AG04449 (cell line): ENCODE results near the gene HERC2.
"Not testable (repeated sequence)": the region's sequence is repeated elsewhere in the genome, so short reads cannot be mapped to it uniquely, and the experiment has no call there.

Source experiments
- CTCF ChIA-PET: fragments of 350-600 bp; formaldehyde crosslinking; extraction: SDS; loops from one replicate; lab custom pipeline; 2021; ENCODE audit warnings: antibody characterized with exemption; lab: Yijun Ruan, JAX
- POLR2A ChIA-PET: fragments of 400-600, 350-600 bp; formaldehyde crosslinking; extraction: SDS; loops from one replicate; lab custom pipeline; 2020; ENCODE audit warnings: antibody characterized with exemption, inconsistent platforms; lab: Yijun Ruan, JAX
- DNase-seq: peaks from one replicate; pipeline ENCODE4 v3.0.0-alpha.2; 2010; ENCODE audit warnings: low read depth, low spot score
- H3K4me3 ChIP-seq: 2 replicates; pipeline ENCODE4 v1.5.1; 2011; ENCODE audit warnings: low read depth, mild to moderate bottlenecking, control low read depth, low read length
- TF ChIP-seq, protein P1 (sequence below): IDR thresholded peaks from one replicate; pipeline ENCODE4 v1.5.1; 2011; ENCODE audit warnings: mild to moderate bottlenecking, moderate library complexity, low read length, control low read depth, inconsistent platforms; ENCODE audit not compliant: insufficient read depth; ENCODE audit errors: missing control alignments

The HERC2 gene

DNA sequence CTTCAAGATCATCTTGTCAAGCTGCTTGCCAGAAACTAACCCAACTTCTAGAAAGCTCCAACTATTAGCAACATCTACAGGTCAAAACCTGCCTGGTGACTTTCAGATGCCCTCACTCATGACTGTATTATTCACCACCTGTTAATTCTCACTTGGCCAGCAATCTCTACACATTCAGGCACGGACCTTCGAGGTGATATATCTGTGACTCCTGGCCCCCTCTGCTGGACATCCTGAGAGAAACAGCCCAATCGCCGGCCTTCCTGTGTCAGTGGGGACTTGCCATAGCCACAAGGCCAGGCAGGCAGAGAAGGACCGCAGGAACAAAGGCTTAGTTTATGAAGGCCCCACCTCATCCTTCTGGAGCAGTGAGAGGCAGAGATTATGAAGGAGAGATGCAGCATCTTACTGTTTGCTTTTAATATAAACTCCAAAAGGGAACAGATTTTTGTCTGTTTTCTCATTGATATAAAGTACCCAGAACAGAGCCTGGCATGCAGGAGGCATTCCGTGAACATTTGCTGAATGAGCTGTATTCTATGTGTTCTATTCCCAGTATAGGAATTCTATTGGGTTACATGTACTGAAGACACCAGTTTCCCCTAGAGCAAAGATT is 198.5 kb downstream of the HERC2 start:
- TF ChIP-seq, protein P1, sequence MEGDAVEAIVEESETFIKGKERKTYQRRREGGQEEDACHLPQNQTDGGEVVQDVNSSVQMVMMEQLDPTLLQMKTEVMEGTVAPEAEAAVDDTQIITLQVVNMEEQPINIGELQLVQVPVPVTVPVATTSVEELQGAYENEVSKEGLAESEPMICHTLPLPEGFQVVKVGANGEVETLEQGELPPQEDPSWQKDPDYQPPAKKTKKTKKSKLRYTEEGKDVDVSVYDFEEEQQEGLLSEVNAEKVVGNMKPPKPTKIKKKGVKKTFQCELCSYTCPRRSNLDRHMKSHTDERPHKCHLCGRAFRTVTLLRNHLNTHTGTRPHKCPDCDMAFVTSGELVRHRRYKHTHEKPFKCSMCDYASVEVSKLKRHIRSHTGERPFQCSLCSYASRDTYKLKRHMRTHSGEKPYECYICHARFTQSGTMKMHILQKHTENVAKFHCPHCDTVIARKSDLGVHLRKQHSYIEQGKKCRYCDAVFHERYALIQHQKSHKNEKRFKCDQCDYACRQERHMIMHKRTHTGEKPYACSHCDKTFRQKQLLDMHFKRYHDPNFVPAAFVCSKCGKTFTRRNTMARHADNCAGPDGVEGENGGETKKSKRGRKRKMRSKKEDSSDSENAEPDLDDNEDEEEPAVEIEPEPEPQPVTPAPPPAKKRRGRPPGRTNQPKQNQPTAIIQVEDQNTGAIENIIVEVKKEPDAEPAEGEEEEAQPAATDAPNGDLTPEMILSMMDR = peak; percentile 81
- POLR2A ChIA-PET = no interaction called here
- H3K4me3 ChIP-seq = no peak overlapping the region
- CTCF ChIA-PET = interaction anchor here (0.6 to 5.5 kb wide), 17 partner anchors 8 to 1237 kb away, joined by 3 to 89 read pairs (median 4); partner anchors contain the start of gene OCA2
- DNase-seq = no peak

DNA sequence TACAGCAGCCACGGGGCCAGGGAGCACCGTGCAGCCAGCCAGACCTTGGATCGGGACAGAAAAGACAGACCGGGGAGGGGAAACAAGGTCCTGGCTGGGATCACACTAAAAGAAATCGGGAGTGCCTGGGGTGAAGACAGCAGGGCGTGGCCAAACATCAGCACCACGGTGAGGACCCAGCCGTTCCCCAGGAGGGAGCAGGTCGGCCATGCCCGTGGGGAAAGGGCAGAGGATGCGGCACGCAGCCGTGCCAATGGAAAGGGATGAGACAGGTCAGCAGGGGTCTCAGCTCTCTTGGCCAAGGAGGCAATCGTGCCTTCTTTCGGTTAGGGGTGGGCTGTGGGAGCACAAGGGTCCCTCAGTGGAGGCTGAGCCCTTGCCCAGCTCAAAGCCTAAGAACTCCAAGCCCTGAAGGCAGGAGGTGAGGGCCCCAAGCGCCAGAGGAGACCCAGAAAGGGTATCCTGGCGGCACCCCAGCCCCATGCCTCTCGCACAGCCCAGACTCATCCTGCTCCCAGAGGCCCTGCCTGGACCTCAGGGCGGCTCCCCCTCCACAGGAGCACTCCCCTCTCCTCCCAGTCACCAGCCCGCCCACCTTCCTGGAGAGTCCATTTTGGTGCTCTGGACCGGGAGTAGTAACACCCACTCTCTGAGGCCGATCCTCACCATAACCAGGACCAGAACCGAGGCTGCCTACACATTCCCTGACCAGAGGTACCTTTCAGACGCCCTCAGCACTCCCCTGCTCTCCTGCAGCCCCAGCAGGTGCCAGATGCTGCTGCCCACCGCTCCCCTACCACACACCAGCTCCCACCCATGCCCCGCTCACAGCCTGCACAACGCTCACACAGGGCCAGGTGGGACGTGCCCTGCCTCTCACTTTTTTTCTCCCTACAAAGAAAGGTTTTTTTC is 199.7 kb downstream of the HERC2 start:
- TF ChIP-seq, protein P1 = no peak
- CTCF ChIA-PET = interaction anchor here (1.2 to 5.5 kb wide), 3 partner anchors 11 to 65 kb away, joined by 3 to 72 read pairs (median 34); no protein-coding TSS in a partner anchor
- no peak for DNase-seq
- no peak overlapping the region for H3K4me3 ChIP-seq
- POLR2A ChIA-PET = no interaction called here

DNA sequence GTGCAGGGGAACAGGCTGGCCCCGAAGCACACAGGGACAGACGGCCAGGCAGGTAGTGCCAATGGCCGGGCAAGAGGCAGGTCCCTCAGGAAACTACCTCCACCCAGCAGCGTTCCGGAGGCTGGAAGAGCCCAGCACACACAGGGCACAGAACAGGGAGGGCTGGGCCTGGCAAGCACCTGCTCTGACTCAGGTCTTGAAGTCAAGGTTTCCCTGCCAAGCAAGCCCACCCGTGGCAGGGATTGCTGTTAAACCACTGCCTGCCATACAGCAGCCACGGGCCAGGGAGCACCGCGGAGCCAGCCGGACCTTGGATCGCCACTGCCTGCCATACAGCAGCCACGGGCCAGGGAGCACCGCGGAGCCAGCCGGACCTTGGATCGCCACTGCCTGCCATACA is 200.4 kb downstream of the HERC2 start:
- H3K4me3 ChIP-seq, POLR2A ChIA-PET, DNase-seq: not testable (repeated sequence)
- CTCF ChIA-PET = interaction anchor here (5.4 to 5.5 kb wide), 2 partner anchors 11 to 16 kb away, joined by 34 to 72 read pairs; no protein-coding TSS in a partner anchor

DNA sequence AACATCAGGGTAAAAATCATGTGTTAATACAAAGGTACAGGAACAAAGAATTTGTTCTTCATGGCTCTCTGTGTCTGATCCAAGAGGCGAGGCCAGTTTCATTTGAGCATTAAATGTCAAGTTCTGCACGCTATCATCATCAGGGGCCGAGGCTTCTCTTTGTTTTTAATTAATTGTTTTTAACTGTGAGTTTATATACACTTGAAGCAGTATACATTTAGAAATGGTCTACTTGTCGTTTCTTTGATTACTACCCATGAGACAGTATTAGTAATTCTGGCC is 201.7 kb downstream of the HERC2 start:
- no peak overlapping the region for H3K4me3 ChIP-seq
- POLR2A ChIA-PET = no interaction called here
- CTCF ChIA-PET = interaction anchor here (1.3 kb wide), 1 partner anchor 30 kb away, joined by 4 read pairs; no protein-coding TSS in a partner anchor
- TF ChIP-seq, protein P1 = no peak
- no peak for DNase-seq

DNA sequence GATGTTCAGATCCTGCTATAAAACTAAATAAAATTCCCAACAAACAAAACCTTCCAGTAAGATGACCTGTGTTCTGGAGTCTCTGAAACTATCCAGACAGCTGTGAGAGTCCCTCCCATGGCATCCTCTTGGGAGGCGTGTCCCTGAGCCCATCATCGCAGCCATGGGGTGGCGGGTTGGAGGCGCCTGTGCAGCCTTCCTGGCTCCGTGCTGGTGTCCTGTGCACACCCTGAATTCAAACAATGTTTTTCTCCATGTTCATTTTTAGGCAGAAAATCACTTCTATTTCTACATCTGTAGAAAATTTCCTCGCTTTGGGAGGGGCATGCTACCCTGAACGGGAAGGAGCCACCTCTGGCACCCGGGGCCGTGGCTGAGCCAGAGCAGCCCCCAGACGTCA is 203.4 kb downstream of the HERC2 start:
- ChIA-PET POLR2A (no interaction called here), CTCF (interaction anchor here (0.9 to 5.5 kb wide), 2 partner anchors 7 to 1229 kb away, joined by 4 to 89 read pairs; no protein-coding TSS in a partner anchor)
- TF ChIP-seq, protein P1 = no peak
- no peak for DNase-seq
- H3K4me3 ChIP-seq = no peak overlapping the region

DNA sequence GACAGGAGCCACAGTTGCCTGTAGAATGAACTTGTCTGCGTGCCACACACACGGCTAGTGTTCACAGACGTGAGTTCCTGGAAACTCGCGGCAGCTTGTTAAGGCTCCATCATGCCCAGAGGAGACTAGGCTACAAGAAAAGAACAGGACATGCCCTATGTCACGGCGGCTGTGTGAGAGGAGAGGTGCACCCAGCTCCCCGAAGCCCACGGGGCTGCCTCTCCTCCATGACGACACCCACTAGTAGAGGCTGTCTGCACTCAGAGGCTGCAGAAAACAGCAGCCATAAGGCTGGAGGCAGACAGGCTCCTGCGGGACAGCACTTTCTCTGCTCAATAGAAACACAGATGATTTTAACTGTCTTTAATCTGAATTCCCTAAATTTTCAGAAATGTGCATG is 203.9 kb downstream of the HERC2 start:
- POLR2A ChIA-PET = no interaction called here
- no peak overlapping the region for H3K4me3 ChIP-seq
- no peak for DNase-seq
- TF ChIP-seq, protein P1 = no peak
- CTCF ChIA-PET = interaction anchor here (0.7 to 5.5 kb wide), 4 partner anchors 7 to 1229 kb away, joined by 3 to 89 read pairs (median 4); no protein-coding TSS in a partner anchor
